ENCODE measurements around the gene PGAM2. TPM values are rescaled to one million over a fixed set of nuclear protein-coding genes. Genes with fewer than 3 reads are reported as not detected.
"Not testable (repeated sequence)": the region's sequence is repeated elsewhere in the genome, so short reads cannot be mapped to it uniquely, and the experiment has no call there.

The PGAM2 gene
- total RNA-seq, 4 donors from 2014 or later: 3.2 to 3.9 TPM; not detected in 2

DNA sequence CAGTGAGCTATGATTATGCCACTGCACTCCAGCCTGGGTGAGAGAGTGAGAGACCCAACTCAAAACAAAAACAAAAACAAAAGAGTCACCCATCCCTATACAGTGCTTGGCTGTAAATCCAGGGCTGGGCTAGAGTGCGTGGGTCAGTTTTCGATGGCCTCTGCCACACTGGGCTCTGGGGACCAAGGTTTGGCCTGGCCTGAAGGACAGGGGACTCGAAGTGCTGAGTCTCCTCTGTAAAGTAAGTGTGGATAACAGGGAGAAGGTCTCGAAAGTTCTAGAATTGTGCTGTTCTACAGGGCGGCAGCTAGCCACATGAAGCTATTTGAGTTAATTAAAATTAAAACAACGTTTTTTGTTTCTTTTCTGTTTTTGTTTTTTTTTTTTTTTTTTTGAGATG is 33.3 kb downstream of the PGAM2 start:
- not testable (repeated sequence) for H3K4me1 ChIP-seq, H3K27me3 ChIP-seq, ATAC-seq, H3K4me3 ChIP-seq, H3K9me3 ChIP-seq, H3K27ac ChIP-seq, H3K36me3 ChIP-seq
- WGBS, 2 donors (ENCODE audit: low coverage in 1 of 2): 79 to 94% methylated on average over 3 to 5 of the region's 6 CpGs

DNA sequence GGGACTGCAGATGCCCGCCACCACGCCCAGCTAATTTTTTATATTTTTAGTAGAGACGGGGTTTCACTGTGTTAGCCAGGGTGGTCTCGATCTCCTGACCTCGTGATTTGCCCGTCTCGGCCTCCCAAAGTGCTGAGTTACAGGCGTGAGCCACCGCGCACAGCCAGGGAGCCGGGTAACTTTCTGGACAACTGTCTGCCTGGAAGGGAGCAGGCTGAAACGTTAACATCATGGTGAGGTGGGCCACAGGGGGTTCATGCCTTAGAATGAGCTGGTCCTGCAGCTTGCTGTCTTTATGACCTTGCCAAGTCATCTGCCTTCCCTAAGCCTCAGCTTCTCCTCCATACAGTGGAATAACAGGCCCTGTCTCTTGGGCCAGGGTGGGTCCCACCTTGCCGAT is 34.0 kb downstream of the PGAM2 start:
- H3K4me1 ChIP-seq, H3K4me3 ChIP-seq, H3K27ac ChIP-seq, H3K9me3 ChIP-seq, H3K27me3 ChIP-seq, ATAC-seq, H3K36me3 ChIP-seq: not testable (repeated sequence)
- WGBS, 2 donors (ENCODE audit: low coverage in 1 of 2): no CpG with 5 or more reads among the region's 13 CpGs

DNA sequence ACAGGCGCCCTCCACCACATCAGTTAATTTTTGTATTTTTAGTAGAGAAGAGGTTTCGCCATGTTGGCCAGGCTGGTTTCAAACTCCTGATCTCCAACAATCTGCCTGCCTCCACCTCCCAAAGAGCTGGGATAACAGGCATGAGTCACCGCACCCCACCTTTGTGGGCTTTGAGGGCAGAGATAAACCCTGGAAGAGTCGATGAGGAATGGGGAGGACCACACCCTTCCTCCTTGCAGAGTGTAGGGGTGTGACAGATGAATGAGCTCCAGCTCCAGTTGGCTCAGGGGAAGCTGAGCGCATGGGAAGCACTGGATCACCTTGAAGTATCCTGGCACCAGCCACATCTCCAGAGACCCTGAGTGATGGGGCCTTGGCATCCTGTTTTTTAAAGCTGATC is 35.3 kb downstream of the PGAM2 start:
- no CpG with 5 or more reads among the region's 5 CpGs for WGBS, 2 donors (ENCODE audit: low coverage in 1 of 2)
- not testable (repeated sequence) for H3K4me3 ChIP-seq

DNA sequence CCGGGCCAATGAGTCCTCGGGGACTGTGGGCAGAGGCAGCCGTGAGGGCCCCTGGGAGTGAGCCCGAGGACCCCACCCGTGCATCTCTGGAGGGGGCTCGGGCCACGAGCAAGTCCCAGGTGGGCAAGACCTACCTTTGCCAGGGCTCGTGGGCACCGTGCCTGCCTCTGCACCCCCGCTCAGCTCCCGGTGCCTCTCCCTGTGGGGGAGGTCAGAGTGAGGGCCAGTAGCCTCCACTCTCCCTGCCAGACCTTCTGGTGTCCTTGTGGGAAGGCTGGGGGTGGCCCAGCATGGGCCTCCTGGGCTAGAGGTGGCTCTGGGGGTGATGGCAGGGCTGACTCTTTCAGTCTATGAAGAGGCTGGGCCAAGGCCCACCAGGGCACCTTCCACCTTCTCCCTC is 35.9 kb downstream of the PGAM2 start:
- H3K27me3 ChIP-seq, H3K4me3 ChIP-seq, H3K4me1 ChIP-seq, H3K27ac ChIP-seq, ATAC-seq, H3K9me3 ChIP-seq, H3K36me3 ChIP-seq: not testable (repeated sequence)
- WGBS, 2 donors (ENCODE audit: low coverage in 1 of 2): no CpG with 5 or more reads among the region's 11 CpGs

More for the DNA sequence above, 35.3 kb downstream of the PGAM2 start:
- not testable (repeated sequence) for H3K27ac ChIP-seq, H3K4me1 ChIP-seq, ATAC-seq, H3K9me3 ChIP-seq, H3K27me3 ChIP-seq, H3K36me3 ChIP-seq

DNA sequence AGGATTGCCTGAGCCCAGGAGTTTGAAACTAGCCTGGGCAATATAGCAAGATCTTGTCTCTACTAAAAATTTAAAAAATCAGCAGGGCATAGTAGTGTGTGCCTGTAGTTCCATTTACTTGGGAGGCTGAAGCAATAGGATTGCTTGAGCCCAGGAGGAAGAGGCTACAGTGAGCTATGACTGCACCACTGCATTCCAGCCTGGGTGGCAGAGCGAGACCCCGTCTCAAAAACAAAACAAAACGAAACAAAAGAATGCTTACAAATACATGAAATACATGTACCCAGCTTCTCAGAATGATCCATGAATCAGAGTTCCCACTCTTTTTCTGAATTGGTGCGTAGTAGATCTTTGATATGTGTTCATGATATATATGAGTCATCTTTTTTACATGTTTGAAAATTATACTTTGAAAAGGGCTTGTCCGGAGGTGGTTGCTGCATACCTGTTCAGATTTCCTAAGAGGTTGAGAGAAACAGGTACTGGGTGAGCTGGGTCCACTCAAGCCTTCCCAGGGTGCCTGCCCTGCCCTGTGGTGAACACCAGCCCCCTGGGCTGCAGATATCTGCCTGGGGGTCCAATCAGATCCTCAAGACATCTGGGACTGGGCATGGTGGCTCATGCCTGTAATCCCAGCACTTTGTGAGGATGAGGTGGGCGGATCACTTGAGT is 42.4 kb downstream of the PGAM2 start:
- WGBS, 2 donors (ENCODE audit: low coverage in 1 of 2): 81 to 92% methylated on average over 2 to 5 of the region's 6 CpGs
- not testable (repeated sequence) for H3K27me3 ChIP-seq, H3K4me3 ChIP-seq, H3K9me3 ChIP-seq, H3K36me3 ChIP-seq, H3K27ac ChIP-seq, ATAC-seq
- H3K4me1 ChIP-seq: peaks cover 0 to 13% (median 0%) of the 10 kb centered on the region in 3 donors

DNA sequence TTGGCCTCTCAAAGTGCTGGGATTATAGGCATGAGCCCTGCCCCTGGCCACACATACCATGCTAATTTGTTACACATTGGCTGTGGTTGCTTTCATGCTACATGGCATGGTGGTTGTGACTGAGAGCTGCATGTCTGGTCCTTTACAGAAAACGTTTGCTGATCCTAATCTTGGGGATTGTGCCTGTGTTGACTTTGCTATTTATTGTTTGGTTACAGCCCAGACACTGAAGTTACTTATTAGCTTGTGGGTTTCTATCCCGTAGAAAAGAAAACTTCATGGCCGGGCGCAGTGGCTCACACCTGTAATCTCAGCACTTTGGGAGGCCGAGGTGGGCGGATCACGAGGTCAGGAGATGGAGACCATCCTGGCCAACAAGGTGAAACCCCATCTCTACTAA is 43.3 kb downstream of the PGAM2 start:
- H3K27me3 ChIP-seq, H3K4me3 ChIP-seq, H3K9me3 ChIP-seq, H3K27ac ChIP-seq, ATAC-seq, H3K36me3 ChIP-seq: not testable (repeated sequence)
- peaks cover 0 to 22% (median 0%) of the 10 kb centered on the region in 3 donors for H3K4me1 ChIP-seq
- no CpG with 5 or more reads among the region's 7 CpGs for WGBS, 2 donors (ENCODE audit: low coverage in 1 of 2)

DNA sequence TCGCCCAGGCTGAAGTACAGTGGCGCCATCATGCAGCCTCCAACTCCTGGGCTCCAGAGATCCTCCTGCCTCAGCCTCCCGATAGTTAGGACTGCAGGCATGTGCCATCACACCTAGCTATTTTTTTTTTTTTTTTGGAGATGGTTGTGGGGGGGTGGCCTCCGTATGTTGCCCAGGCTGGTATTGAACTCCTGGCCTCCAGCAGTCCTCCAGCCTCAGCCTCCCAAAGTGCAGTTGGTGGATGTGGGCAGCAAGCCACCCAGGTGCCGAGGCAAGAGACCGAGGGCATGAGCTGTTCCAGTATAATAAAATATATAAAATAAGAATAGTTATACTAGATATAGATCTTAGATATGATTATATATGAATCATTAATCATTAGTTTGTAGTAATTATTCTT is 45.5 kb downstream of the PGAM2 start:
- H3K27ac ChIP-seq: peak overlapping the region in 3 of 4 donors; percentile 13 to 87 (median 85)
- ATAC-seq: not testable (repeated sequence)

DNA sequence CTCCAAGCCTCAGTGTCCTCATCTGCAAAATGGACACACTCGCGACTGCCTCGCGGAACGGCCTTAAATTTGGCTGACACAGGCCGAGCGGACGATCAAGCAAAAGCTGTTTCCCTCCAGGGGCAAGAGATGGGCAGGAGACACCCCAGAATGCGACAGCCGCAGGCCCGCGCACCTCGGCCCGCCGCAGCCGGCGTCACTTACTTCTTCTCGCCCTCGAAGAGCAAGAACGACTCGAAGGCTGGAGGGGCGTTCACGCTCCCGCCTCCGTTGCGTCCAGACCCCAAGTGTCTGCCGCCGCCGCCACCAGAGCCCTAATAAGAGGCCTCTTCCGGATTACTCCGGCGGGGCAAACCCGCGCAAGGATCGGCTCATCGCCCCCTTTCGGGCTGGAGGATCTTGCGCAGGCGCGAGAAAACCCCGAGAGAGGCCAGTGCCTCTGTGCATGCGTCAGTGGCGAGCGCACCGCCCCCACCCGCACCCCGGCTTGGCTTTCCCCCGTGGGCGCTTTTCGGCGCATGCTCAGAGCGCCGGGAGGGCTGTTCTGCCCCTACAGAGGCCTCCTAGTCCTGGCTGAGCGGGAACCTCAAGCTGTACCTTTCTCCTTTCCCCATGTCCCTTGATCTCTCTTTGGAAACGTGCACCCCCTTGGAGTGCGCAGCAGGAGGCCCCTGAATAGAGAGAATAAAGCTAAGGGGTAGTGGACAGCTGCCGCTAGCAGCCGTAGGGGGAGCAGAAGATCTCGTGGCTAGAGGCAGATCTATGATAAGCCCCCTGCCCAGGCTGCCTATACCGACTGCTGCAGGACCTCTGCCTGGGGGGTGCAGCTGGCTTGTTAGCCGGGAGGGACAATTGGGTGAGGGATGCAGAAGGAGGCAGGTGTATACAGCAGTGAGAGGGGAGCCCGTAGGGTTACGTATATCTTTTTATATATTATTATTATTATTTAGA is 46.2 kb downstream of the PGAM2 start:
- peak overlapping the region; percentile 57 to 70 for H3K4me3 ChIP-seq
- WGBS, 2 donors (ENCODE audit: low coverage in 1 of 2): 0% methylated on average over 11 of the region's 63 CpGs; no CpG with 5 or more reads in 1 of the 2 donors
- H3K36me3 ChIP-seq: peaks cover 0 to 16% of the 10 kb centered on the region in 2 donors
- H3K9me3 ChIP-seq, H3K27me3 ChIP-seq: not testable (repeated sequence)
- TF ChIP-seq, protein P1, sequence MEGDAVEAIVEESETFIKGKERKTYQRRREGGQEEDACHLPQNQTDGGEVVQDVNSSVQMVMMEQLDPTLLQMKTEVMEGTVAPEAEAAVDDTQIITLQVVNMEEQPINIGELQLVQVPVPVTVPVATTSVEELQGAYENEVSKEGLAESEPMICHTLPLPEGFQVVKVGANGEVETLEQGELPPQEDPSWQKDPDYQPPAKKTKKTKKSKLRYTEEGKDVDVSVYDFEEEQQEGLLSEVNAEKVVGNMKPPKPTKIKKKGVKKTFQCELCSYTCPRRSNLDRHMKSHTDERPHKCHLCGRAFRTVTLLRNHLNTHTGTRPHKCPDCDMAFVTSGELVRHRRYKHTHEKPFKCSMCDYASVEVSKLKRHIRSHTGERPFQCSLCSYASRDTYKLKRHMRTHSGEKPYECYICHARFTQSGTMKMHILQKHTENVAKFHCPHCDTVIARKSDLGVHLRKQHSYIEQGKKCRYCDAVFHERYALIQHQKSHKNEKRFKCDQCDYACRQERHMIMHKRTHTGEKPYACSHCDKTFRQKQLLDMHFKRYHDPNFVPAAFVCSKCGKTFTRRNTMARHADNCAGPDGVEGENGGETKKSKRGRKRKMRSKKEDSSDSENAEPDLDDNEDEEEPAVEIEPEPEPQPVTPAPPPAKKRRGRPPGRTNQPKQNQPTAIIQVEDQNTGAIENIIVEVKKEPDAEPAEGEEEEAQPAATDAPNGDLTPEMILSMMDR (IDR thresholded peaks at IDR 0.05): peak in 3 of 4 experiments; percentile 58 to 82 (median 70)
- peak; percentile 52 to 65 for TF ChIP-seq POLR2A (IDR thresholded peaks at IDR 0.05)
- TF ChIP-seq POLR2AphosphoS5 (IDR thresholded peaks at IDR 0.05): peak; percentile 54
- peak overlapping the region; percentile 13 to 90 (median 86) for H3K27ac ChIP-seq
- peaks cover 0 to 24% (median 0%) of the 10 kb centered on the region in 3 donors for H3K4me1 ChIP-seq
- peak; percentile 99 for ATAC-seq

More for the DNA sequence above, 45.5 kb downstream of the PGAM2 start:
- peaks cover 0 to 24% (median 0%) of the 10 kb centered on the region in 3 donors for H3K4me1 ChIP-seq
- not testable (repeated sequence) for H3K4me3 ChIP-seq, H3K27me3 ChIP-seq, H3K9me3 ChIP-seq, H3K36me3 ChIP-seq
- 60 to 80% methylated on average over 1 to 2 of the region's 6 CpGs for WGBS, 2 donors (ENCODE audit: low coverage in 1 of 2)

DNA sequence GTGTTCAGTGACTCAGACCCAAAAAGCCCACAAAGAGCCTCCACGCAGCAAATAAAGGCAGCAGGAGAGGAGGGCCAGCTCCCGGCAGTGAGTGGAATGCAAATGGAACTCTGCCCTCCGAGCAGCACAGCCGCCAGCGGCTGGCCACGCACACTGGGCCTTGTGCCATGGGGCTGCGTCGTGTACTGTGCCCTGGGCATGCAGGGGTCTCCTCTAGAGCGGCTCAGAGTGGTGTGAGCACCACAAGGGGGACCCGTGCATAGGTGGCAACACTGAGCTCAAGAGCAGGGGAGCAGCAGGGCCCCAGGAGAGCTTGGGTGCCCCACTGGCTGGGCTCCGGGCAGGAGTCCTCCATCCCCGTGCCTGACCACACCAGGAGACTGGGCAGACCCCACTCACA is 50.3 kb downstream of the PGAM2 start:
- not testable (repeated sequence) for H3K27ac ChIP-seq, ATAC-seq
- no CpG with 5 or more reads among the region's 12 CpGs for WGBS, 2 donors (ENCODE audit: low coverage in 1 of 2)

More for the DNA sequence above, 50.3 kb downstream of the PGAM2 start:
- Histone ChIP-seq H3K36me3 (peaks cover 0 to 38% of the 10 kb centered on the region in 2 donors), H3K4me1 (peaks cover 0 to 24% (median 0%) of the 10 kb centered on the region in 3 donors)
- H3K9me3 ChIP-seq, H3K4me3 ChIP-seq, H3K27me3 ChIP-seq: not testable (repeated sequence)

Measured in gastroesophageal sphincter (tissue), 4 donors.